Brain microvascular endothelial cell (primary cell): ENCODE results near the gene UCK2.

Experiments used
- DNase-seq: peaks from one replicate; pipeline ENCODE4 v3.0.0-alpha.2; 2020
- H3K27ac ChIP-seq: fragments of 250-450 bp; sonication (Bioruptor Pico); 2 replicates; pipeline ENCODE4 v1.5.1; 2020; ENCODE audit warnings: mild to moderate bottlenecking, moderate library complexity
- H3K27me3 ChIP-seq: fragments of 250-450 bp; sonication (Bioruptor Pico); replicated peaks from 2 replicates; pipeline ENCODE4 v1.5.1; 2020; ENCODE audit warnings: mild to moderate bottlenecking
- H3K36me3 ChIP-seq: fragments of 250-450 bp; sonication (Bioruptor Pico); replicated peaks from 2 replicates; pipeline ENCODE4 v1.5.1; 2020; ENCODE audit warnings: mild to moderate bottlenecking
- H3K4me3 ChIP-seq: 2 replicates; pipeline ENCODE4 v1.5.1; 2011; ENCODE audit warnings: low read depth, mild to moderate bottlenecking, control low read depth, low read length, moderate library complexity
- in situ Hi-C: cut with HindIII; loops from 2 replicates; pipeline ENCODE4 v1.10.0; 2017; ENCODE audit warnings: low sequenced_read_pairs, low pct_ligation_motif_present
- TF ChIP-seq, protein P1 (sequence below): IDR thresholded peaks from 2 replicates; pipeline ENCODE4 v1.5.1; 2011; ENCODE audit warnings: low read depth, mild to moderate bottlenecking, moderate library complexity, low read length, control low read depth, inconsistent platforms; ENCODE audit errors: missing control alignments

The UCK2 gene

DNA sequence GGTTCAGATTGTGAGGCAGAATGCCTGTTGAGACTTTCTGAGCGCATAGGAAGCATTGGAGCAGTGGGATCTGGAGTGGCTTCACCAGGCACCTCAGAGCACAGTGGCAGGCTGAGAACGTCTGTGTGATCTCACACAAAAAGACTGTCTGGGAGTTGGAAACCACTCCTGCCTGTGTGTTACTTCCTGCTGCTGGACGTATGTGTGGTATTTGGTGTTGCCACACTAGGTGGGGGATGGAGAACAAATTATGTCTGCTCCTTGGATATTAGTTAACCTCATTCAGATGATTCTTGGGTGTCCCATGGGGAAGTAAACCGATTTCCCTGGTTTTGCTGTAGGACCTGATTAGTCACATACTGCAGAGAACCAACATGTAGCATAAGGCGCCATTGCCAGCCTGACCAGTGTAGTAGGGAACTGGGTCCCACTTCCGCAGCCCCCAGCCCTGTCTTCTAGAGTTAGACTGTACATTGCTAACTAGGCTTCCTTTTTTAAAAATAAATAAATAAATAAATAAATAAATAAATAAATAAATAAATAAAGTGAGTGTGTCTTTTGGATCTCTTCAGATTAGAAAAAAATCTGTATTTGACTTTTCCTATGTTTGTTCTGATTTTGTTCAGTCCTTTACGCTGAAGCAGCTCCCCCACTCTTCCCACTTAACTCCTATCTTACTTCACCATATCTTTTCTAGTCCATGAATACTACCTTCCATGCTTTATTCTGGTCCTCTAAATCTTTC is 26.9 kb downstream of the UCK2 start:
- peak overlapping the region; percentile 89 for H3K27ac ChIP-seq
- DNase-seq, result peak; percentile 96
- TF ChIP-seq, protein P1, sequence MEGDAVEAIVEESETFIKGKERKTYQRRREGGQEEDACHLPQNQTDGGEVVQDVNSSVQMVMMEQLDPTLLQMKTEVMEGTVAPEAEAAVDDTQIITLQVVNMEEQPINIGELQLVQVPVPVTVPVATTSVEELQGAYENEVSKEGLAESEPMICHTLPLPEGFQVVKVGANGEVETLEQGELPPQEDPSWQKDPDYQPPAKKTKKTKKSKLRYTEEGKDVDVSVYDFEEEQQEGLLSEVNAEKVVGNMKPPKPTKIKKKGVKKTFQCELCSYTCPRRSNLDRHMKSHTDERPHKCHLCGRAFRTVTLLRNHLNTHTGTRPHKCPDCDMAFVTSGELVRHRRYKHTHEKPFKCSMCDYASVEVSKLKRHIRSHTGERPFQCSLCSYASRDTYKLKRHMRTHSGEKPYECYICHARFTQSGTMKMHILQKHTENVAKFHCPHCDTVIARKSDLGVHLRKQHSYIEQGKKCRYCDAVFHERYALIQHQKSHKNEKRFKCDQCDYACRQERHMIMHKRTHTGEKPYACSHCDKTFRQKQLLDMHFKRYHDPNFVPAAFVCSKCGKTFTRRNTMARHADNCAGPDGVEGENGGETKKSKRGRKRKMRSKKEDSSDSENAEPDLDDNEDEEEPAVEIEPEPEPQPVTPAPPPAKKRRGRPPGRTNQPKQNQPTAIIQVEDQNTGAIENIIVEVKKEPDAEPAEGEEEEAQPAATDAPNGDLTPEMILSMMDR, result no peak
- no peak overlapping the region for H3K4me3 ChIP-seq
- H3K36me3 ChIP-seq, result no peaks in the 10 kb centered on the region
- no peaks in the 10 kb centered on the region for H3K27me3 ChIP-seq
- in situ Hi-C loops, result no loop called here

DNA sequence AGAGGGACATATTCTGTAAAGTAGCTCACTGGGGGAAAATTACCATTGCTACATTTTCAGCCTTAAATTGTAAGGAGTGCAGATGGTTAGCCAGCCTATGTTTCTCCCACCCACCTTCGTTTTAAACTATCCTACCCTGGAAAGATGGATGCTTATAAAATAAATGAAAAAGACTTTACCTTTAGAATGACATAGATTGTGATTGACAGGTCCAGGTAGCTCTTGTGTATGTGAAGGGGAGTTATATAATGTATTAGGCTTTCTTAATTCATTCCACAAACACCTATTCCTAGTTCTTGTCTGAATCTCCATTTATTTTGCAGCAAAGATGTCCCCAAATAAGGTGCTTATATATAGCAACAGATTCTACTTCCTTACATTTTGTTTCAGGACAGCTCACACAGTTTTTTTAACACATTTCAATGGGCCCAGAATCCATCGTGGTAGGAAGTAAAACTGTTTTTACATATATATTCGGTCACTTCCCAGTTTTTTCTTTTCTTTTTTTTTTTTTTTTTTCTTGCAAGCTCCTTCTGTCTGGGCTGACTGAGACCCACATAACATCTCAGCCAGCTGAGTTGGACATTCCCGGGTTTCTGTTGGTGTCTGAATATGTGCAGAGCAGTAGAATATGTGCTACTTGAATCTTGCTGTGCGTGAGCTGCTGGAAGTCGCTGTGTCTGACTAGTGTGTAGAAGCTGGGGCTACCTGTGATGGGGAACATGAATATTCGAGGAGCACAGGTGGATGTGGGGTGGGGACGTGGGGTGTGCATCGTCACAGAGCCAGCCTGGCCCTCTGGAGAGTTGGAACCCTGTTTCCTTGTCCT is 27.8 kb downstream of the UCK2 start:
- Histone ChIP-seq H3K27ac (peak overlapping the region; percentile 89), H3K4me3 (no peak overlapping the region)

DNA sequence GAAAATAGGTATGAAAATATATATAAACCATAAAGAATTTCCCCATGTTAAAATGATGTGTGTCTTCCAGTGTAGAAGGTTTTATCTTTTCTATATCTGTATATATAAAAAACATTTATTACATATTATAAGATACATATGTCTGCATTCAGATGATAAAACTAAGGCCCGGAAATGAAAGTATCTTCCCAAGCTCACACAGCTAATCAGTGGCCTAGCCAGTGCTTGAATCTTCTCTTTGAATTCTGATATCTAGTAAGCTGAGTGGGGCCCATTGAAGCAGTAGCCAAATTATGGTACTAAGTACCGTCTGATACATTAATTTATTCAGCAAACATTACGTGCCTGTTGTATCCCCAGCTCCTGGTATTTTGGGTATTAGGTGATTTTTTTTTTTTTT is 28.6 kb downstream of the UCK2 start:
- DNase-seq, result no peak
- no peak overlapping the region for H3K27ac ChIP-seq
- TF ChIP-seq, protein P1, result no peak
- H3K36me3 ChIP-seq, result no peaks in the 10 kb centered on the region
- H3K27me3 ChIP-seq, result no peaks in the 10 kb centered on the region
- no peak overlapping the region for H3K4me3 ChIP-seq
- in situ Hi-C loops, result no loop called here

More for the DNA sequence above, 27.8 kb downstream of the UCK2 start:
- in situ Hi-C loops, result no loop called here
- TF ChIP-seq, protein P1, result no peak
- Histone ChIP-seq H3K36me3 (no peaks in the 10 kb centered on the region), H3K27me3 (no peaks in the 10 kb centered on the region)
- no peak for DNase-seq

DNA sequence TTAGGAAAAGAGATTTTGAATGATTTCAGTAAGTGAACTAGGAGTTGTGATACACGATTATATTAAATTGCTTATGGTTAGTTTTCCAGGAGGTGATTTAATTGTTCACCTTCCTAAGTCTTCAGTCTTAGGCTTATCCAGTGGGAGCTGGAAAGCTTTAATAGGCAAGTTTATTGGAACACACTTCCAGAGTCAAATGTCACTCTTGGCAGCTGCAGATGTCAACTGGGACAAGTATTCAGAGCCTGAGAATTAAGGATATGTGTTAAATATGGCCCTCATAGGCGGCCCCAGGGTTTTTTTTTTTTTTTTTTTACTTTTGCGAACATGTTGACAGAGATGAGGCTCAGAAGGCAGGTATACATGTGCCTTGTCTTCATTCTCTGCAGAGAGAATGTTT is 29.2 kb downstream of the UCK2 start:
- DNase-seq, result no peak
- no peaks in the 10 kb centered on the region for H3K27me3 ChIP-seq
- in situ Hi-C loops, result no loop called here
- H3K27ac ChIP-seq, result peak overlapping the region; percentile 19
- no peak overlapping the region for H3K4me3 ChIP-seq
- no peaks in the 10 kb centered on the region for H3K36me3 ChIP-seq
- TF ChIP-seq, protein P1, result no peak

DNA sequence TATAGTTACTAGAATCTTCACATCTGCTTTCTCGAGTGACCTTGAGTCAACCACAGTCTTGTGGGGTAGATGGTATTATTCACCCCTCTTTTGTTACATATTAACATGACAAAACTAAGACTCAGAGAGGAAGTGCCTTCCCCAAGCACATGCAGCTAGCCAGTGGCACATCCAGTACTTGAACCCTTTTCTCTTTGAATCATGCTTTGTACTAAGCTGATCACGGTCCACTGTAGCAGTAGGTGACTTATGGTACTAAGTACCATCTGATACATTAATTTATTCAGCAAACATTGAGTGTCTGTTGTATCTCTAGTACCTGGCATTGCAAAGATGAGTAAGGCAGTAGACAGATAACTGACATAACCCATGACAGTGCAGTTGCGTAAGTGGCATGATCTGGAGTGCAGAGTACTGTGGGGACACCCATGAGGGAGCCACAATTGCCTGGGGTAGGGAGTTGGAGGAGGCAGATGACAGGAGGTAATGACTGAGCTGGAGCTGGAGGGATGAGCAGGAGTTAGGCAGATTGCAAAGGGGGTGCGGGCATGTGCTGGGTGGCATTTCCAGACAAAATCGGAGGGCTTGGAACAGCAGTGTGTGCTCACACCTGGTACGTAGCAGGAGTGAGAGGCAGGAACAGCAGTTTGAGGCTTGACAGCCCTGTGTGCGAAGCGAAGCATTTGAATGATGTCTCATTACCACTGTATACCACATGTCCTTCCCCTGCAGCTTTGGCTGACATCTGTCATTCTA is 29.8 kb downstream of the UCK2 start:
- Histone ChIP-seq H3K27me3 (no peaks in the 10 kb centered on the region), H3K27ac (peak overlapping the region; percentile 19), H3K4me3 (no peak overlapping the region), H3K36me3 (no peaks in the 10 kb centered on the region)
- in situ Hi-C loops, result no loop called here
- TF ChIP-seq, protein P1, result no peak
- no peak for DNase-seq
